SK-N-SH (cell line): ENCODE measurements around the gene RPAP3. TPM values are rescaled to one million over a fixed set of nuclear protein-coding genes. Genes with fewer than 3 reads are reported as not detected.

Source experiments
- CTCF ChIA-PET: fragments of 300-600, 350-600 bp; formaldehyde crosslinking; extraction: SDS; loops from one replicate; lab custom pipeline; 2021; lab: Yijun Ruan, JAX
- POLR2A ChIA-PET: fragments of 350-600 bp; sonication (Branson Sonifier 250); formaldehyde crosslinking; extraction: SDS; loops from one replicate; lab custom pipeline; 2020; ENCODE audit warnings: antibody characterized with exemption, inconsistent platforms; lab: Yijun Ruan, JAX
- DNase-seq: peaks from one replicate; pipeline ENCODE4 v3.0.0; 2012
- H2AFZ ChIP-seq: fragments of 200-600 bp; sonication (generic); 2 replicates; pipeline ENCODE4 v1.8.1; 2016; ENCODE audit warnings: antibody characterized with exemption, mild to moderate bottlenecking, low read depth
- H3F3A ChIP-seq: fragments of 200-600 bp; sonication (generic); replicated peaks from 2 replicates; pipeline ENCODE3; 2016; ENCODE audit warnings: antibody characterized with exemption, mild to moderate bottlenecking; ENCODE audit not compliant: insufficient read depth
- H3K27ac ChIP-seq, 2 experiments: fragments of 200-500 bp in 1 of 2; fragments of 200-600 bp in 1 of 2; sonication (Bioruptor generic) in 1 of 2; sonication (generic), shearing (Covaris generic) in 1 of 2; 2 replicates each; pipeline versions ENCODE4 v1.5.1 to v1.6.1; 2014 to 2016; ENCODE audit warnings: low read depth in 2 of 2, inconsistent platforms in 1 of 2, low read length in 1 of 2, mild to moderate bottlenecking in 1 of 2, mixed read lengths in 1 of 2
- H3K27me3 ChIP-seq: fragments of 200-600 bp; sonication (generic), shearing (Covaris generic); 2 replicates; pipeline ENCODE4 v1.6.1; 2016; ENCODE audit warnings: mixed run types; ENCODE audit not compliant: insufficient read depth
- H3K36me3 ChIP-seq, 2 experiments: fragments of 200-500 bp in 1 of 2; fragments of 200-600 bp in 1 of 2; sonication (Bioruptor generic) in 1 of 2; sonication (generic) in 1 of 2; replicated peaks in 1 of 2; 2 replicates each; pipeline versions ENCODE3 to v1.5.1; 2014 to 2016; ENCODE audit warnings: low read length in 1 of 2, mild to moderate bottlenecking in 1 of 2; ENCODE audit not compliant: insufficient read depth in 2 of 2, control insufficient read depth in 1 of 2
- H3K4me1 ChIP-seq, 2 experiments: fragments of 200-500 bp in 1 of 2; fragments of 200-600 bp in 1 of 2; sonication (Bioruptor generic) in 1 of 2; sonication (generic), shearing (Covaris generic) in 1 of 2; 2 replicates each; pipeline versions ENCODE4 v1.5.1 to v1.6.1; 2014 to 2016; ENCODE audit warnings: low read depth in 1 of 2, low read length in 1 of 2, mixed run types in 1 of 2; ENCODE audit not compliant: insufficient read depth in 2 of 2, control insufficient read depth in 1 of 2
- H3K4me2 ChIP-seq: fragments of 200-600 bp; sonication (generic), shearing (Covaris generic); 2 replicates; pipeline ENCODE4 v1.6.1; 2017; ENCODE audit warnings: mixed run types
- H3K4me3 ChIP-seq, 2 experiments: fragments of 200-500 bp in 1 of 2; fragments of 200-600 bp in 1 of 2; sonication (Bioruptor generic) in 1 of 2; sonication (generic), shearing (Covaris generic) in 1 of 2; 2 replicates each; pipeline versions ENCODE4 v1.5.1 to v1.8.1; 2014 to 2016; ENCODE audit warnings: low read depth in 2 of 2, inconsistent platforms in 1 of 2, low read length in 1 of 2, mild to moderate bottlenecking in 1 of 2, mixed read lengths in 1 of 2, moderate library complexity in 1 of 2
- H3K79me2 ChIP-seq: fragments of 200-600 bp; sonication (generic); 2 replicates; pipeline ENCODE4 v1.8.1; 2017; ENCODE audit warnings: mild to moderate bottlenecking; ENCODE audit not compliant: insufficient read depth
- H3K9ac ChIP-seq: fragments of 200-600 bp; sonication (generic); 2 replicates; pipeline ENCODE4 v1.6.1; 2017; ENCODE audit warnings: mixed run types
- H3K9me2 ChIP-seq: fragments of 200-600 bp; sonication (generic); 2 replicates; pipeline ENCODE4 v1.6.1; 2017; ENCODE audit warnings: mixed run types
- H3K9me3 ChIP-seq: fragments of 200-600 bp; sonication (generic); 2 replicates; pipeline ENCODE4 v1.6.1; 2017; ENCODE audit warnings: mixed run types, mild to moderate bottlenecking, moderate library complexity
- H4K20me1 ChIP-seq: fragments of 200-600 bp; sonication (generic); 2 replicates; pipeline ENCODE4 v1.6.1; 2017; ENCODE audit warnings: mild to moderate bottlenecking, mixed run types; ENCODE audit not compliant: insufficient read depth
- CHD2 ChIP-seq: fragments of 150-350 bp; IDR thresholded peaks from 2 replicates; pipeline ENCODE4 v1.6.1; 2018; ENCODE audit warnings: low read length; ENCODE audit not compliant: partially characterized antibody
- EP300 ChIP-seq, 2 experiments: IDR thresholded peaks; 2 replicates each; pipeline versions ENCODE4 v1.4.0 to v1.6.1; 2012; ENCODE audit warnings: borderline replicate concordance in 1 of 2, low read depth in 1 of 2, low read length in 1 of 2
- FOSL2 ChIP-seq: IDR thresholded peaks from 2 replicates; pipeline ENCODE4 v1.4.0; 2012; ENCODE audit warnings: low read depth, mild to moderate bottlenecking, moderate library complexity, borderline replicate concordance
- FOXJ3 ChIP-seq: sonication (generic); formaldehyde crosslinking; IDR thresholded peaks from 2 replicates; pipeline ENCODE4 v1.5.1; 2020; ENCODE audit warnings: mild to moderate bottlenecking, missing genetic modification reagents
- GABPA ChIP-seq: IDR thresholded peaks from 2 replicates; pipeline ENCODE4 v1.4.0; 2012; ENCODE audit warnings: low read depth, mild to moderate bottlenecking
- IRF3 ChIP-seq: fragments of 150-350 bp; IDR thresholded peaks from 2 replicates; pipeline ENCODE4 v1.6.1; 2016; ENCODE audit warnings: mild to moderate bottlenecking, low read depth, low read length
- JUND ChIP-seq: IDR thresholded peaks from 2 replicates; pipeline ENCODE4 v1.4.0; 2012
- MEF2A ChIP-seq: IDR thresholded peaks from 2 replicates; pipeline ENCODE4 v1.4.0; 2012; ENCODE audit warnings: low read depth, borderline replicate concordance
- NRF1 ChIP-seq: IDR thresholded peaks from 2 replicates; pipeline ENCODE4 v1.6.1; 2012; ENCODE audit warnings: low read depth, mild to moderate bottlenecking, low read length
- PBX3 ChIP-seq: IDR thresholded peaks from 2 replicates; pipeline ENCODE4; 2012
- REST ChIP-seq: IDR thresholded peaks from 2 replicates; pipeline ENCODE4 v1.6.1; 2012; ENCODE audit warnings: mild to moderate bottlenecking, low read depth, low read length, moderate library complexity
- RXRA ChIP-seq: IDR thresholded peaks from 2 replicates; pipeline ENCODE4 v1.4.0; 2012; ENCODE audit warnings: low read depth, mild to moderate bottlenecking, borderline replicate concordance
- SMC3 ChIP-seq: IDR thresholded peaks from 2 replicates; pipeline ENCODE4 v1.6.1; 2012; ENCODE audit warnings: low read depth, low read length, improper control_type of control experiment
- TAF1 ChIP-seq: IDR thresholded peaks from 2 replicates; pipeline ENCODE4 v1.6.1; 2012; ENCODE audit warnings: low read depth, mild to moderate bottlenecking, low read length, moderate library complexity, borderline replicate concordance
- USF2 ChIP-seq: fragments of 150-350 bp; IDR thresholded peaks from 2 replicates; pipeline ENCODE4 v1.6.1; 2017; ENCODE audit warnings: antibody characterized with exemption, low read length, low read depth, borderline replicate concordance
- YY1 ChIP-seq: IDR thresholded peaks from 2 replicates; pipeline ENCODE4 v1.4.0; 2012; ENCODE audit warnings: low read depth, mild to moderate bottlenecking
- WGBS: methylation state at CpG from one replicate; pipeline ENCODE4 v1.1.6; 2017; ENCODE audit warnings: low lambda C conversion rate; 5-methylcytosine and 5-hydroxymethylcytosine counted together
- polyA plus RNA-seq, 3 experiments: library from polyadenylated mRNA; depleted of rRNA; stranded (reverse); fragments of >200 nt; gene quantifications; 2 replicates each; pipeline ENCODE4 v1.2.3, GENCODE V29; 2012

Gene RPAP3
- polyA plus RNA-seq, 1 of the 3 experiments (the other 2 are of a cell fraction) = 6.7 TPM

GRCh38 chr12:47650469-47650868 lies 55.4 kb downstream of the RPAP3 start (continued):
- TF ChIP-seq USF2 (no peak), YY1 (no peak)

GRCh38 chr12:47649381-47649780 lies 56.4 kb downstream of the RPAP3 start:
- DNase-seq = no peak
- ChIA-PET CTCF (interaction anchor here (1.2 to 5.9 kb wide), 6 partner anchors 12 to 189 kb away, joined by 3 to 101 read pairs (median 6); no protein-coding TSS in a partner anchor), POLR2A (interaction anchor here (0.6 kb wide), 1 partner anchor 18 kb away, joined by 3 read pairs; no protein-coding TSS in a partner anchor)
- TF ChIP-seq MEF2A (no peak), CHD2 (no peak)
- H3K9ac ChIP-seq = no peak overlapping the region
- no peaks in the 10 kb centered on the region for H4K20me1 ChIP-seq
- H3K27ac ChIP-seq = no peak overlapping the region
- peaks cover 3 to 4% of the 10 kb centered on the region in 2 experiments; a peak in 2 of 4 replicates for H3K4me1 ChIP-seq
- H3K4me3 ChIP-seq = no peak overlapping the region
- no peaks in the 10 kb centered on the region; the same call in 1 of the 2 replicates for H3K9me3 ChIP-seq
- no peak overlapping the region for H2AFZ ChIP-seq
- no peaks in the 10 kb centered on the region for H3K79me2 ChIP-seq
- no peak overlapping the region for H3K4me2 ChIP-seq
- H3K36me3 ChIP-seq = peaks cover 0 to 17% of the 10 kb centered on the region in 2 experiments
- WGBS = 92% methylated on average over 2 of the region's 2 CpGs
- H3F3A ChIP-seq = no peaks in the 10 kb centered on the region
- H3K27me3 ChIP-seq = no peaks in the 10 kb centered on the region
- H3K9me2 ChIP-seq = no peaks in the 10 kb centered on the region

GRCh38 chr12:47648056-47648579 lies 57.7 kb downstream of the RPAP3 start:
- Histone ChIP-seq H3K27me3 (no peaks in the 10 kb centered on the region), H3K27ac (no peak overlapping the region), H2AFZ (no peak overlapping the region), H3K9me3 (peaks cover 6% of the 10 kb centered on the region), H4K20me1 (no peaks in the 10 kb centered on the region), H3K4me2 (no peak overlapping the region), H3K79me2 (no peaks in the 10 kb centered on the region), H3F3A (peaks cover 3% of the 10 kb centered on the region), H3K9ac (no peak overlapping the region), H3K36me3 (peaks cover 0 to 22% of the 10 kb centered on the region in 2 experiments), H3K9me2 (no peaks in the 10 kb centered on the region), H3K4me3 (no peak overlapping the region), H3K4me1 (peaks cover 3 to 4% of the 10 kb centered on the region in 2 experiments; a peak in 2 of 4 replicates)
- POLR2A ChIA-PET = no interaction called here
- DNase-seq = no peak
- CTCF ChIA-PET = interaction anchor here (1.2 to 5.9 kb wide), 5 partner anchors 11 to 190 kb away, joined by 3 to 101 read pairs (median 4); no protein-coding TSS in a partner anchor
- 75% methylated on average over 2 of the region's 2 CpGs for WGBS
- TF ChIP-seq RXRA (no peak), NRF1 (no peak), FOXJ3 (CRISPR knock-in tag) (no peak), JUND (no peak), FOSL2 (no peak), SMC3 (no peak), IRF3 (no peak), REST (no peak), TAF1 (no peak), GABPA (no peak), USF2 (no peak), EP300 (IDR thresholded peaks at IDR 0.05; ENCODE audit: borderline replicate concordance in 1 of 2, low read depth in 1 of 2, low read length in 1 of 2) (no peak), PBX3 (no peak)
